Retinal pigment epithelial cell (primary cell): ENCODE results near the gene KIAA1671.

Source experiments
- DNase-seq: peaks from one replicate; pipeline ENCODE4 v3.0.0-alpha.2; 2010; ENCODE audit warnings: low read depth
- H3K4me3 ChIP-seq: 2 replicates; pipeline ENCODE4 v1.5.1; 2011; ENCODE audit warnings: mild to moderate bottlenecking, low read length, control low read depth, moderate library complexity
- TF ChIP-seq, protein P1 (sequence below): conservative IDR thresholded peaks from 2 replicates; pipeline ENCODE4 v1.5.1; 2011; ENCODE audit warnings: low read depth, low read length, control low read depth, inconsistent platforms

The KIAA1671 gene

DNA sequence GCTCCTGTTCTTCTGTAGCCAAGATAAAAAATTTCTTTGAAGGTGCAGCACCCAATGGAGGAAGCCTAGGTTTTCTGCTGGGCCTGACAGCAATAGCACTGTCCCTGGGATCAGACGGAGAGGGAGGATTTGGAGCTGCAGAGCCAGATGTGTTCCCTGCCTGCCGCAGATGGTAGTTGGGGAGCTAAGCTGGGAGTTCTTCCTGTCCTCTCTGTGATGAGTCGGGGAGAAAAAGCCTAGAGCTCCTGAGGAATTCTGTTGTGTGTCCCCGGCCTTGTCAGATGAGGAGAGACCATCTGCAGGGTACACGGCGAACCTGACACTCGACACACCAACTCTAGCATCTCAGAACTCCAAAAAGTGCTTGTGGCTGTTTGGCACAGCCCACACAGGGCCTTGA, 143.4 kb downstream of the KIAA1671 start:
- DNase-seq = no peak
- TF ChIP-seq, protein P1, sequence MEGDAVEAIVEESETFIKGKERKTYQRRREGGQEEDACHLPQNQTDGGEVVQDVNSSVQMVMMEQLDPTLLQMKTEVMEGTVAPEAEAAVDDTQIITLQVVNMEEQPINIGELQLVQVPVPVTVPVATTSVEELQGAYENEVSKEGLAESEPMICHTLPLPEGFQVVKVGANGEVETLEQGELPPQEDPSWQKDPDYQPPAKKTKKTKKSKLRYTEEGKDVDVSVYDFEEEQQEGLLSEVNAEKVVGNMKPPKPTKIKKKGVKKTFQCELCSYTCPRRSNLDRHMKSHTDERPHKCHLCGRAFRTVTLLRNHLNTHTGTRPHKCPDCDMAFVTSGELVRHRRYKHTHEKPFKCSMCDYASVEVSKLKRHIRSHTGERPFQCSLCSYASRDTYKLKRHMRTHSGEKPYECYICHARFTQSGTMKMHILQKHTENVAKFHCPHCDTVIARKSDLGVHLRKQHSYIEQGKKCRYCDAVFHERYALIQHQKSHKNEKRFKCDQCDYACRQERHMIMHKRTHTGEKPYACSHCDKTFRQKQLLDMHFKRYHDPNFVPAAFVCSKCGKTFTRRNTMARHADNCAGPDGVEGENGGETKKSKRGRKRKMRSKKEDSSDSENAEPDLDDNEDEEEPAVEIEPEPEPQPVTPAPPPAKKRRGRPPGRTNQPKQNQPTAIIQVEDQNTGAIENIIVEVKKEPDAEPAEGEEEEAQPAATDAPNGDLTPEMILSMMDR = no peak
- H3K4me3 ChIP-seq = no peak overlapping the region

DNA sequence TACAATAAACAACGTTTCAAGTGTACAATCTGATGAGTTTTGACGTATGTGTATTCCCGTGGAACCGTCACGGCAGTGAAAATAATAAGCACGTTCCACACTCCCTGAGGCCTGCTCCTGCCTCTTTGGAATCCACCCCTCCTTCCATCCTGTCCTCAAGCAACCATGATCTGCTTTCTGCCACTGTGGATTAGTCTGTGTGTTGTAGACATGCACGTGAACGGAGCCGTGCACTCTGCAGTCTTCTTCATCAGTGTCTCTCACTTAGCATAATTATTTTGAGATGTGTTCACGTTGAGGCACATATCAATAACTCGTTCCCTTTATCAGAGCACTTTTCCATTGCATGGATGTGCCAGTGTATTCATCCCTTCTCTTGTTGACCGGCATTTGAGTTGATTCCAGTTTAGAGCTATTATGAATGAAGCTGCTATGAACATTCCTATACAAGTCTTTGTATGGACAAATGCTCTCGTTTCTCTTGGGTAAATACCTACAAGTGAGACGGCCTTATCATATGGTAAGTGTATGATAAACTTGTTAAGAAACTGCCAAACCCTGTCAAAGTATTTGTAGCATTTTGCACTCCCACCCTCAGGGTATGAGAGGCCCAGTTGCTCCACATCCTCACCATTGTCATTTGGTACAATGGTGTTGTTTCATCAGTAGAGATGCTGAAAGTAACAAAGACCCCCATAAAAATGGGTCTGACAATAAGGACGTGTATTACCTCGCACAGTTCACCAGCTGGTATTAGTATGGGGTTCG, 144.3 kb downstream of the KIAA1671 start:
- no peak for DNase-seq
- no peak overlapping the region for H3K4me3 ChIP-seq
- TF ChIP-seq, protein P1 = no peak

DNA sequence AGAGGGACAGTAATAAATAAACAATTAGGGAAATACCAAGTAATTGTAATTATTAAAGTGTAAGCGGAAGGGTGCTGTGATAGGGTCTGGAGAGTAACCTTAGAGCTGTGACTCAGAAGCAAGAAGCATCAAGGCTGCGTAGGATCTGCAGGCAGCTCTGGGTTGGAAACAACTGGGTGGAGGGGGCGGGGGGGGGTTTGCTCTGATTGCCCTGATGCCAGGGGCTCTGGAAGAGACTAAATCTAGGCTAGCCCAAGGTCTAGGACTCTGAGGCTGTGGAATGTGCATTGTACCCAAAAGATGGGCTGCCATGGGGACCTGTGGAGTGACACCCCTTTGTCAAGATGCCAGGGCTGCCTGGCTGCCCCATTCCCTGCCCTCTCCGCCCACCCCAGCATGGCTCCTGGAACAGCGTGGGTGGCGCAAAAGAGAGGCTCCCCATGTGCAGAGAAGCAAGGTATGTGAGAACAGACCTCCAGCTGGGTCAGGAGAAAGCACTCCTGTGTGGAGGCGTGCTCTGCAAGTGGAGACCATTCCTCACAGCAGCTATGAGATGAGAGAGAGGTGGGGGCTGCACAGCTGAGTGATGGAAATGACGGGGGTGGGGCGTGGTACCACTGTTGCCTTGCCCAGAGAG, 146.0 kb downstream of the KIAA1671 start:
- TF ChIP-seq, protein P1 = no peak
- DNase-seq = no peak
- H3K4me3 ChIP-seq = no peak overlapping the region

DNA sequence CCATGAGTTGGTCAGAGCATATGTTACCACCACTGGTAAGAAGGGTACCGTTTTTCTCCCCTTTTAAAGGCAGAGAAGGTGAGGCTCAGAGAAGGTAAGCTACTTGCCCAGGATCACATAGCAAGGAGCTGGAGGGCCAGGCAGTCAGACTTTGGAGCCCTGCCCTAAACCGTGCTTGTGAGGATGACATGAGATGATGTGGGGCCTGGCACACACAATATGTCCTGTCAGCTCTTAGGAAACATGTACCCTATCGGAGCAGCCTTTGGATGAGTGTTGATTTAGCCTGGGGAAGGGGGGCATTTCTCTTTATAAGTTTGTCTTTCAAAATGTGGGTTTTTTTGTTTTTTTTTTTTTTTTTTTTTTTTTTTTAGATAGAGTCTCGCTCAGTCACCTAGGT, 146.7 kb downstream of the KIAA1671 start:
- no peak for DNase-seq
- TF ChIP-seq, protein P1 = no peak

DNA sequence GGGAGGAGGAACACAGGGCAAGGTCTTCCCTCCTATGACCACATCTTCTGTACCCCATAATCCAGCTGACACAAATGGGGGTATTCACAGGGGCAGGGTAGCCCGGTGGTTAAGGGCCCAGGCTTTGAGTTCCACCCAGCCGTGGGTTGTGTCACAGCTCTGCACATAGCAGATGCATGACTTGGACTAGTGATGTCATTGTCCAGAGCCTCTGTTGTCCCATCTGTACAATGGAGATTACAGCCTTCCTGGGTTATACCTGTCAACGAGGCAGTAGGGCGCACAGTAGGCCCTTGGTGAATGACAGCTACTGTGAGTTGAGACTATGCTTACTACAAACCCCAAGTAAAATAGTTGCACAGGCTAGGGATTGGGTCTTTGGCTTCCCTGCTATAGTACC, 147.9 kb downstream of the KIAA1671 start:
- TF ChIP-seq, protein P1 = no peak
- no peak for DNase-seq
- no peak overlapping the region for H3K4me3 ChIP-seq

More for the DNA sequence above, 146.7 kb downstream of the KIAA1671 start:
- H3K4me3 ChIP-seq = no peak overlapping the region

DNA sequence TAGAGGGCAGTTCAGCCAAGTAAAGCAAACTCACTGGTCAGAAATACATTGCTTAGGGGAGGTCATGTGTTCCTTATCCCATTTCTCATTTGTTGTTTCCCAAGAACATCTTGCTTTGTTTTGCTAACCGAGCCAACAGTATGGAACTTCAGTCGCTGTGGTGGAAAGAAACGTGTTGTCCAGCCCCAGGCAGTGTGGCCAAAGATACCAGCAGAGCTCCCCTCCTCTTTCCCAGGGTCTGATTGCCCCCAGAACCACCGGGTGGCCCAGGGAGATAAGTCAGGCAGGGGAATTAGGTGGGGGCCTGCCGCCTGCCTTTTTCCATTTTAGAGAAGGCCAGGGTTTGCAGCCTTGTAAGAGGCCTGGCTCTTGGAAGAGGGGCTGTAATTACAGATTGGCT, 148.4 kb downstream of the KIAA1671 start:
- no peak overlapping the region for H3K4me3 ChIP-seq
- DNase-seq = no peak
- TF ChIP-seq, protein P1 = no peak

DNA sequence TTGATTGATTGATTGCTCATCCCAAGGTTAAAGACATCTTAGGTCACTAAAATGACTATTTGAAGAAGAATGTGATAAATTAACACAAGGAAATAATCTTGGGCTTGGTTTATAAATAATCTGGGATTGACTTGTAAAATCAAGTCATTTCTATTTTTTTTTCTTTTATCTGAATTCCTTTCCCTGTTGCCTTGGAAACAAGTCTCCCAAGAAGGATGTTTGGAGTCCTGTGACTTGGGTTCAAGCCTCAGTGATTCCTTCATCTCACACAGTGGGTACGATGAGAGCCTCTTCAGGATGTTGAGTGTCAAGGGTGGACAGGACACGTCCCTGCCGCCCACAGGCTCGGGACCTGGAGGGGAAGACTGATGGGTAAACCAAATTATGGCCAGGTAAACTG, 149.0 kb downstream of the KIAA1671 start:
- TF ChIP-seq, protein P1 = no peak
- DNase-seq = no peak
- no peak overlapping the region for H3K4me3 ChIP-seq
